Panc1 (cell line): Measurements from ENCODE around the gene ATP2B2.

ENCODE experiments used
- CTCF ChIP-seq: fragments of 450-650 bp; IDR thresholded peaks from 2 replicates; pipeline ENCODE4 v1.5.1; 2017; ENCODE audit warnings: mild to moderate bottlenecking
- POLR2AphosphoS5 ChIP-seq: IDR thresholded peaks from 2 replicates; pipeline ENCODE4 v1.6.1; 2012; ENCODE audit warnings: mild to moderate bottlenecking, low read depth, low read length, moderate library complexity

- TF ChIP-seq POLR2AphosphoS5 (no peak), CTCF (no peak)
Measured at GRCh38 chr3:10299679-10300078, 205.7 kb downstream of the ATP2B2 start.
